Erythroblast (primary cell): ENCODE measurements around the gene SAMD11.

Experiments used
- DNase-seq, 2 experiments: peaks; one replicate each; lab custom pipeline; 2025; lab: John Stamatoyannopoulos, UW
- GATA1 ChIP-seq: IDR thresholded peaks from 2 replicates; pipeline ENCODE4 v1.6.1; 2011; ENCODE audit warnings: low read depth, mild to moderate bottlenecking, control low read depth, low read length, moderate library complexity
- POLR2A ChIP-seq: IDR thresholded peaks from 2 replicates; pipeline ENCODE4 v1.6.1; 2011; ENCODE audit warnings: mild to moderate bottlenecking, low read length

SAMD11 gene

GRCh38 chr1:959731-960362 is 36.1 kb downstream of the SAMD11 start:
- no peak for DNase-seq
- TF ChIP-seq POLR2A (no peak), GATA1 (no peak)

GRCh38 chr1:960363-961131 is 36.8 kb downstream of the SAMD11 start, which contains the start of gene KLHL17:
Gene KLHL17 (plus strand): TSS chr1:960584. CDS start chr1:960694, 110 bp downstream.
- no peak for TF ChIP-seq POLR2A
- TF ChIP-seq GATA1: no peak
- peak; percentile 79 to 87 for DNase-seq

DNA sequence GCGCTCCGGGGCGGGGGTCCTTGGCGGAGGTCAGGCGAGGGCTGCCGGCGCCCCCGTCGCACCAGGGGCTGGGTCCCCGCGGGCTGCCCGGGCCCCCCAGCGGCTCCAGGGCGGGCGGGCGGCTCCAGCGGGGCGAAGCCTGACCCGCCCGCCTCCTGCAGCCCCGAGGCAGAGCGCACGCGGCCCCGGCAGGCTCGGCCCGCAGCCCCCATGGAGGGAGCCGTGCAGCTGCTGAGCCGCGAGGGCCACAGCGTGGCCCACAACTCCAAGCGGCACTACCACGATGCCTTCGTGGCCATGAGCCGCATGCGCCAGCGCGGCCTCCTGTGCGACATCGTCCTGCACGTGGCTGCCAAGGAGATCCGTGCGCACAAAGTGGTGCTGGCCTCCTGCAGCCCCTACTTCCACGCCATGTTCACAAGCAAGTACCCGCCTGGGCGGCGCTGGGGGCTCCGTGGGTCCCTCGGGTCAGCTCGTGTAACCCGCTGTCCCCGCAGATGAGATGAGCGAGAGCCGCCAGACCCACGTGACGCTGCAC is 37.5 kb downstream of the SAMD11 start:
- DNase-seq: peak; percentile 28 to 34
- TF ChIP-seq POLR2A: no peak
- no peak for TF ChIP-seq GATA1

DNA sequence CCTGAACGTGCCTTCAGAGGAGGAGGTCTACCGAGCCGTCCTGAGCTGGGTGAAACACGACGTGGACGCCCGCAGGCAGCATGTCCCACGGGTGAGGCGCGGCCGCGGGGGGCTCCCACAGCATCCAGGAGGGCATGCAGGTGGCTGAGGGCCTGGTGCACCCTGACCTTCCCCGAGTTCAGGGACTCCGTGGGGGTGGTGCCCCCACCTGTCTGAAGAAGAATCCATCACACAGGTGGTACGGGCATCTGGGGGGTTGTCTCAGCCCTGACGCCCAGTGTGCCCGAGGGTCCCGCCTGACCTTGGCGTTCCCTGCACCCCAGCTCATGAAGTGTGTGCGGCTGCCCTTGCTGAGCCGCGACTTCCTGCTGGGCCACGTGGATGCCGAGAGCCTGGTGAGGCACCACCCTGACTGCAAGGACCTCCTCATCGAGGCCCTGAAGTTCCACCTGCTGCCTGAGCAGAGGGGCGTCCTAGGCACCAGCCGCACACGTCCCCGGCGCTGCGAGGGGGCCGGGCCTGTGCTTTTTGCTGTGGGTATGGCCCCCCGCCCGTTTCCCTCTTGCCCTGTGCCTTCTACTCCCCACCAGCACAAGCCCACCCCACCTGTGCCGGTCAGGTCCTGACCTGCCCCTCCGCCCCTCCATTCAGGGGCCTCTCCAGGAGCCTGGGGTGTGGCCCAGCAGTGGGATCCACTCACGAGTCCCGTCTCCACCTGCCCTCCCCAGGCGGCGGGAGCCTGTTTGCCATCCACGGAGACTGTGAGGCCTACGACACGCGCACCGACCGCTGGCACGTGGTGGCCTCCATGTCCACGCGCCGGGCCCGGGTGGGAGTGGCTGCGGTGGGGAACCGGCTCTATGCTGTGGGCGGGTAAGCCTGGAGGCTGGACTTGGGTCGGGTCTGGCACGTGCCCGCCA is 38.9 kb downstream of the SAMD11 start:
- no peak for DNase-seq
- TF ChIP-seq GATA1 (no peak), POLR2A (no peak)

DNA sequence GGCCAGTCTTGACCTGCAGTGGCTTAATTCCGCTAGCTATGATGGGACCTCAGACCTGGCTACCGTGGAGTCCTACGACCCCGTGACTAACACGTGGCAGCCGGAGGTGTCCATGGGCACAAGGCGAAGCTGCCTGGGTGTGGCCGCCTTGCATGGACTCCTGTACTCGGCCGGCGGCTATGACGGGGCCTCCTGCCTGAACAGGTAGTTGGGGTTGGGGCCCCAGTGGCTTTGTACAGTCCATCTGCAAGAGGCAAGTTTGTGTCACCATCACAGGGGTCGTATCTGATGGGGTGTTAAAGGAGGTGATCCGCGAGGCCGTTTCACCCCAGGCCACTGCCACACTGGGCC is 39.6 kb downstream of the SAMD11 start:
- TF ChIP-seq GATA1: no peak
- no peak for TF ChIP-seq POLR2A
- no peak for DNase-seq

DNA sequence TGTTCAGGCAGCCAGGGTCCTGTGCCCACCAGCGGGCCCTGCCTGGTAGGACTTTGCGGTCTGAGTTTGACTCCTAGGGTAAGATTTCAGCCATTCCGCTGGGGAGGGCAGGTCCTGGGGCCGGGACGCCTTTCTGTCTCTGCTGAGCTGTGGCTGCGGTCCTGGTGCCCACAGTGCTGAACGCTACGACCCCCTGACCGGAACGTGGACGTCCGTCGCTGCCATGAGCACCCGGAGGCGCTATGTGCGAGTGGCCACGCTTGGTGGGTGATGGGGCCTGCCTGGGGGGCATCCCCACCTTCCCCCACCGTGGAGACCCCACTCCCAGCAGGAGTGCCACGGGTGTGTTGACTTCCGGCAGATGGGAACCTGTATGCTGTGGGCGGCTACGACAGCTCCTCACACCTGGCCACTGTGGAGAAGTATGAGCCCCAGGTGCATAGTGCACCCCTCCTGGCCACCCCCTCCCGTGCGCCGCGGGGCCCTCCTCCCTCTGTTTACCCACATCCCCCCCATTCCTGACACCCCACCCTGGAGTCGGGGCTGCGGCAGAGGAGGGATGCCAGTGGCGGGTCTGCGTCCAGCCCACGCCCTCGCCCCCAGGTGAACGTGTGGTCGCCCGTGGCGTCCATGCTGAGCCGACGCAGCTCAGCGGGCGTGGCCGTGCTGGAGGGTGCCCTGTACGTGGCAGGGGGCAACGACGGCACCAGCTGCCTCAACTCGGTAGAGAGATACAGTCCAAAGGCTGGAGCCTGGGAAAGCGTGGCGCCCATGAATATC is 40.2 kb downstream of the SAMD11 start:
- TF ChIP-seq GATA1: no peak
- no peak for TF ChIP-seq POLR2A
- no peak for DNase-seq

- no peak for DNase-seq
- no peak for TF ChIP-seq POLR2A
- TF ChIP-seq GATA1: no peak
Observed at GRCh38 chr1:964691-965525, 41.2 kb downstream of the SAMD11 start.

- no peak for DNase-seq
- no peak for TF ChIP-seq GATA1
- no peak for TF ChIP-seq POLR2A
Observed at GRCh38 chr1:965526-966134, 41.9 kb downstream of the SAMD11 start.

DNA sequence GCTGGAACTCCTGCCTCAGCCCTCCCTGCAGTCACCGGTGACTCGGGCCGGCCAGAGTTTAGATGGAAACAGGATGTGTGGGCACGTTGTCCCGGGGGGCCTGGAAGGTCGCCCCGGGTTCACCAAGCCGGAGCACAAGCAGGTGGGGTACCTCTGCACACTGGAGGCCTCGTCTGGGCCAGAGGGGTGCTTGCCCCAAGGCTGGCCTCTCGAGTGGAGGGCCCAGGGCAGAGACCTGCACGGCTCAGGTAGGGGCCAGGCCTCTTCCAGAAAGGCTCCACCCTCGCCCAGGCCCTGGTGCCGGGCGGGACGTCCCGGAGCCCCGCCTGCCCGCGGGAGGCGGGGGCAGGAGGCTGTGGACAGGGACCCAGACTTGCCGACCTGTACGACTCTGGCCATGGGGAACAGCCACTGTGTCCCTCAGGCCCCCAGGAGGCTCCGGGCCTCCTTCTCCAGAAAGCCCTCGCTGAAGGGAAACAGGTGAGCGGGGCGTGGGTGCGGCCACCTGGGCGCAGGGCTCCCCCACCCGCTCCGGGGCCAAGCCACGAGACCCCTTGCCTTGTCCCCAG is 42.5 kb downstream of the SAMD11 start, which contains the start of gene PLEKHN1:
PLEKHN1 (plus strand) TSS at position 348 of the 569 bp plus-strand sequence; CDS start at position 398, 50 bp downstream.
- no peak for DNase-seq
- no peak for TF ChIP-seq POLR2A
- TF ChIP-seq GATA1: no peak

DNA sequence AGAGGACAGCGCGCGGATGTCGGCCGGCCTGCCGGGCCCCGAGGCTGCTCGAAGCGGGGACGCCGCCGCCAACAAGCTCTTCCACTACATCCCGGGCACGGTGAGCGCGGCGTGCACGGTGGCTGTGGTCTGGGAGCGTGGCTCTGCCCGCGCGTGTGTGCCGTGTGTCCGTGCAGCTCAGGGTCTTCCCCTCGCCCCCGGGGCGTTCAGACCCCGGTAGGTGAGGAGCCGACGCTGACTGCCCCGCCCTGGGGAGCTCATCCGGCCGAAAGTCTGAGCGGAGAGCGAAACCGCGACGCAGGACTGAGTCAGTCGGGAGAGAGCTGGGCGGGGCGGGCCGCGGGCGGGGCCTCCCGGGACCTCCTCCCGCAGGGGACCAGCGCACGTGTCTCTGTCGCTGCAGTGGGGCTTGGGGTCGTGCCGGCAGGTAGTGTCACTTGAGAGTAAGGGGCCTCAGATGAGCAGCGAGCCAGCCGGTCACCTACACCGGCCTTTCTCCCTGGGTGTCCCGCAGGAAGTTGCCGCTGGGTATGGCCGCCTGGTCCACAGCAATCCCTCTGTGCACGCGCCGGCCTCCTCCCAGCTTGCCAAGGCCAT is 43.1 kb downstream of the SAMD11 start:
- TF ChIP-seq GATA1 (no peak), POLR2A (no peak)
- peak; percentile 41 to 68 for DNase-seq
